NT2/D1 (cell line): Measurements from ENCODE around the gene NDUFS6.

Experiments used
- SUZ12 ChIP-seq: IDR thresholded peaks from 2 replicates; pipeline ENCODE4 v1.6.1; 2011; ENCODE audit not compliant: insufficient read length, insufficient read depth; ENCODE audit errors: extremely low read depth
- YY1 ChIP-seq: IDR thresholded peaks from 2 replicates; pipeline ENCODE4 v1.6.1; 2011; ENCODE audit not compliant: insufficient read length, insufficient read depth
- ZNF274 ChIP-seq: IDR thresholded peaks from 2 replicates; pipeline ENCODE4 v1.6.1; 2011; ENCODE audit warnings: mild to moderate bottlenecking, low read depth, low read length

DNA sequence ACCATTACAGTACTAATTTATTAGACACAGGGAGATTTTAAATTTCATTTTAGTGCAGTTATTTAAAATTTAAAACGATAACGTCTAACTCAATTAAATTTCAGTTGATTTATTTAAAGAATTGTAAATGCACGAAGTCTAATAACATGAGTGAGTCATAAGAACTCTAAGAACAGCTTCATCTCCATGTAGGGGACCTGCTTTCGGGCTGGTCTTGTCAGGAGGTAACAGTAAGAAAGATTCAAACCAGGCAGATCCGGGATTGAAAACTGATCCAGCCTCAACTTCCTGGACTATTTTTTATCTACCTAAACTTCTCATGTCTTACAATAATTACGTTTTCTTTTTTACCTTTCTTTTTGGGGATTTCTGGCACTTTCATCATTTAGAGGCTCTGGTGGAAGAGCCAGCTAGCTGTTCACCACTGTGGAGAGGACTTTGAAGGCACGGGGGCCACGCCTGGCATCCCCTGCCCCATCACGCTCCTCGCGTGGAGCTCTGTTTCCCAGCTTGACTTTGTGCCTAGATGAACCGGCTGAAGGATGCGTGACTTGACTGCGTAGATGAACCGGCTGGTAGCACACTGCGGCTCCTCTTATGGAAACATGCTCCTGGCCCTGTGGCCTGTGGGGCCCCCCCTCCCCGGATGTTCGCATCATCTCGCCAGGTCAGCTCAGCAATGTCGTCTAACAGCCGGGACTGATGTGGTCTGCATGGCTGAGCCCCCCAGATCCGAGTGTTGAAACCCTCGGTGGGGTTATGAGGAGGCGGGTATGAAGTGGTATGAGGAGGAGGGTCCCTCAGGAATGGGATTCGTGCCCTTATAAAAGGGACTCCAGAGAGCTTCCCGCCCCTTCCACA, 26.0 kb downstream of the NDUFS6 start:
- TF ChIP-seq YY1 (no peak), ZNF274 (no peak), SUZ12 (no peak)
